Osteoblast (primary cell): ENCODE results near the gene MDC1. TPM values are rescaled to one million over a fixed set of nuclear protein-coding genes. Genes with fewer than 3 reads are reported as not detected.

Source experiments
- DNase-seq: peaks from one replicate; pipeline ENCODE4 v3.0.0; 2011; ENCODE audit warnings: low spot score, mixed read lengths; ENCODE audit not compliant: insufficient read length; ENCODE audit errors: missing footprints
- H2AFZ ChIP-seq: 2 replicates; pipeline ENCODE4 v1.6.0; 2011; ENCODE audit warnings: mild to moderate bottlenecking, low read length
- H3K27ac ChIP-seq: 2 replicates; pipeline ENCODE4 v1.5.1; 2011; ENCODE audit warnings: mild to moderate bottlenecking, low read depth, low read length, moderate library complexity
- H3K27me3 ChIP-seq: 2 replicates; pipeline ENCODE4 v1.6.0; 2012; ENCODE audit warnings: mild to moderate bottlenecking, control low read depth, inconsistent platforms, low read length, moderate library complexity; ENCODE audit not compliant: insufficient read depth
- H3K36me3 ChIP-seq: 2 replicates; pipeline ENCODE4 v1.5.1; 2011; ENCODE audit warnings: mild to moderate bottlenecking, low read length, control low read depth, moderate library complexity; ENCODE audit not compliant: insufficient read depth
- H3K4me1 ChIP-seq: 2 replicates; pipeline ENCODE4 v1.5.1; 2011; ENCODE audit warnings: mild to moderate bottlenecking, low read length, control low read depth, moderate library complexity; ENCODE audit not compliant: insufficient read depth
- H3K4me2 ChIP-seq: 2 replicates; pipeline ENCODE4 v1.6.0; 2011; ENCODE audit warnings: mild to moderate bottlenecking, low read length; ENCODE audit not compliant: insufficient read depth
- H3K4me3 ChIP-seq: fragments of 200-600 bp; sonication (generic); 3 replicates; pipeline ENCODE4 v1.5.1; 2012; ENCODE audit warnings: mild to moderate bottlenecking, low read length, inconsistent platforms; ENCODE audit not compliant: insufficient read depth
- H3K79me2 ChIP-seq: 2 replicates; pipeline ENCODE4 v1.6.0; 2012; ENCODE audit warnings: mild to moderate bottlenecking, low read length, control low read depth, inconsistent platforms; ENCODE audit not compliant: insufficient read depth
- H3K9me3 ChIP-seq: 2 replicates; pipeline ENCODE4 v1.5.1; 2011; ENCODE audit warnings: low read depth, low read length, control low read depth
- H4K20me1 ChIP-seq: 2 replicates; pipeline ENCODE4 v1.6.0; 2012; ENCODE audit warnings: mild to moderate bottlenecking, low read length, control low read depth; ENCODE audit not compliant: insufficient read depth
- CTCF ChIP-seq: IDR thresholded peaks from 2 replicates; pipeline ENCODE4 v1.5.1; 2011; ENCODE audit warnings: mild to moderate bottlenecking, low read depth, low read length, moderate library complexity; ENCODE audit errors: extremely low read depth
- total RNA-seq: library from RNA; depleted of rRNA; stranded (reverse); fragments of >200 nt; gene quantifications from 2 replicates; pipeline ENCODE4 v1.2.3, GENCODE V29; 2012

MDC1 gene
- total RNA-seq, 1 donor: 5.1 TPM

GRCh38 chr6:30712441-30712945, 4.6 kb downstream of the MDC1 start:
- Histone ChIP-seq H3K27me3 (no peaks in the 10 kb centered on the region), H2AFZ (no peak overlapping the region), H3K4me1 (peaks cover 3% of the 10 kb centered on the region), H3K4me2 (no peak overlapping the region), H3K9me3 (no peaks in the 10 kb centered on the region), H4K20me1 (no peaks in the 10 kb centered on the region), H3K36me3 (peaks cover 62% of the 10 kb centered on the region), H3K27ac (no peak overlapping the region), H3K79me2 (peaks cover 11% of the 10 kb centered on the region), H3K4me3 (no peak overlapping the region)
- no peak for TF ChIP-seq CTCF
- DNase-seq: no peak

GRCh38 chr6:30711758-30712380, 5.2 kb downstream of the MDC1 start:
- TF ChIP-seq CTCF: no peak
- Histone ChIP-seq H3K27me3 (no peaks in the 10 kb centered on the region), H3K4me3 (no peak overlapping the region), H3K27ac (no peak overlapping the region), H3K79me2 (peaks cover 10% of the 10 kb centered on the region), H3K36me3 (peaks cover 67% of the 10 kb centered on the region), H4K20me1 (no peaks in the 10 kb centered on the region), H3K4me2 (no peak overlapping the region), H3K4me1 (peaks cover 3% of the 10 kb centered on the region), H3K9me3 (no peaks in the 10 kb centered on the region), H2AFZ (no peak overlapping the region)
- no peak for DNase-seq

- no peaks in the 10 kb centered on the region for H3K4me1 ChIP-seq
- H3K4me2 ChIP-seq: no peak overlapping the region
- TF ChIP-seq CTCF: no peak
- no peaks in the 10 kb centered on the region for H3K79me2 ChIP-seq
- H3K36me3 ChIP-seq: peaks cover 77% of the 10 kb centered on the region
- no peak overlapping the region for H3K27ac ChIP-seq
- no peaks in the 10 kb centered on the region for H4K20me1 ChIP-seq
- H2AFZ ChIP-seq: no peak overlapping the region
- H3K9me3 ChIP-seq: no peaks in the 10 kb centered on the region
- no peaks in the 10 kb centered on the region for H3K27me3 ChIP-seq
- no peak for DNase-seq
- H3K4me3 ChIP-seq: no peak overlapping the region
Observed at GRCh38 chr6:30709101-30709868, 7.8 kb downstream of the MDC1 start.

DNA sequence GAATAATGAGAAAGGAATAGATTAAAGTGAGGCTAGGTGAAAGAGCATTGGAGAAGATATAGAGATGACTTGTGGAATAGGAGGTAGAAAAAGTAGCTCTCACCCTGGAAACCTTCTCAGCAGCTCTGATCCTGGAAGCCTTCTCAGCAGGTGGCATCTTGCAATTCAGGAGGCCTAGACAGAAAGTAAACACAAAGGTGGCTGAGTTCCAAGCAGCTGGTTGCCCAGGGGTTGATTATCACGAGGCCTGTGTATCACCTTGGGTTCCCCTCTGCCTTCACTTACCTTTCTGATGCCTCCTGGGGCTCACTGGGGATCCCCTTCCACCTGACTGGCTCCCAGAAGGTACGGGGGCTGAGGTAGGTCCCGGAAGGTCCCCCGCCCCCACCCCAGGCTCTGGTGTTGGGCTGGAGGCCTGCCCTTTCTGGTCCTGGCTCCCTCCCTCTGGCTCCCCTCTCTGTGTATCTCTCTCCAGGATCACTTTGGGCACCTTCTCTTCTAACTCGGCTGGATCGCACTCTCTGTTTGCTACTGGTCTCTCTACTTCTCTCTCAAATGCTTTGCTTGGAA, 9.7 kb downstream of the MDC1 start:
- Histone ChIP-seq H3K4me1 (peaks cover 6% of the 10 kb centered on the region), H3K79me2 (no peaks in the 10 kb centered on the region), H3K4me3 (no peak overlapping the region), H4K20me1 (no peaks in the 10 kb centered on the region), H3K27me3 (no peaks in the 10 kb centered on the region), H3K4me2 (no peak overlapping the region), H2AFZ (no peak overlapping the region), H3K36me3 (peaks cover 77% of the 10 kb centered on the region), H3K27ac (no peak overlapping the region), H3K9me3 (no peaks in the 10 kb centered on the region)
- no peak for TF ChIP-seq CTCF
- no peak for DNase-seq
